Testis (tissue), 3 donors: ENCODE data around the gene FAM24A. TPM values are rescaled to one million over a fixed set of nuclear protein-coding genes. Genes with fewer than 3 reads are reported as not detected.
A peak's percentile ranks its signal among the peaks of the same experiment; 100 is the strongest.
"Not testable (repeated sequence)": the region's sequence is repeated elsewhere in the genome, so short reads cannot be mapped to it uniquely, and the experiment has no call there.

Source experiments
- DNase-seq: peaks from one replicate; pipeline ENCODE4 v3.0.0-alpha.2; 2019
- H3K27ac ChIP-seq, 2 donors: fragments of 200-600 bp; sonication (generic); one replicate each; pipeline ENCODE4 v1.5.1; 2019
- H3K27me3 ChIP-seq: fragments of 200-600 bp; sonication (generic); one replicate; pipeline ENCODE4 v1.5.1; 2019
- H3K36me3 ChIP-seq: fragments of 200-600 bp; sonication (generic); one replicate; pipeline ENCODE4 v1.5.1; 2017; ENCODE audit warnings: low read depth; ENCODE audit errors: missing control alignments
- H3K4me1 ChIP-seq: fragments of 200-600 bp; sonication (generic); one replicate; pipeline ENCODE4 v1.5.1; 2019
- H3K4me3 ChIP-seq, 2 donors: fragments of 200-600 bp; sonication (generic); one replicate each; pipeline ENCODE4 v1.5.1; 2017 to 2019
- H3K9me3 ChIP-seq: fragments of 200-600 bp; sonication (generic); one replicate; pipeline ENCODE4 v1.5.1; 2017
- POLR2A ChIP-seq: fragments of 450-650 bp; IDR thresholded peaks from one replicate; pipeline ENCODE4 v1.6.1; 2017; ENCODE audit warnings: antibody characterized with exemption, mild to moderate bottlenecking, moderate library complexity
- WGBS, 2 donors: methylation state at CpG; one replicate each; pipeline ENCODE4 v1.1.5; 2018; 5-methylcytosine and 5-hydroxymethylcytosine counted together
- intact Hi-C: fragments of 100-400 bp; cut with DNase I; formaldehyde crosslinking; loops from one replicate; pipeline ENCODE4 v1.15.1; 2023; ENCODE audit warnings: low total_unique reads
- polyA plus RNA-seq: library from polyadenylated mRNA; stranded (reverse); fragments of 350-450 nt; fragmentation: Illumina TruSeq; extraction: RNeasy Lipid Tissue Mini Kit (QIAGEN cat#74804); gene quantifications from one replicate; pipeline ENCODE4 v1.2.3, GENCODE V29; 2014; ENCODE audit warnings: low read depth, low replicate concordance; ENCODE audit not compliant: insufficient read depth
- total RNA-seq, 2 donors: library from RNA; depleted of rRNA; stranded (reverse); fragments of >200 nt; gene quantifications; one replicate each; pipeline ENCODE4 v1.2.3, GENCODE V29; 2016
- TF ChIP-seq, protein P1 (sequence below), 3 experiments: fragments of 450-650 bp in 2 of 3; fragments of 200-600 bp in 1 of 3; sonication (generic) in 1 of 3; IDR thresholded peaks; one replicate each; pipeline ENCODE4 v1.5.1; 2016 to 2019; ENCODE audit warnings: antibody characterized with exemption in 3 of 3, mild to moderate bottlenecking in 2 of 3, moderate library complexity in 1 of 3

FAM24A gene
- total and polyA plus RNA-seq, 3 donors from 2014 or later: 6.1 to 27.2 (median 7.6) TPM

GRCh38 chr10:122884166-122884565, 26.2 kb upstream of the FAM24A start:
- Histone ChIP-seq H3K27ac (no peak overlapping the region), H3K4me1 (peaks cover 3% of the 10 kb centered on the region), H3K9me3 (no peaks in the 10 kb centered on the region), H3K36me3 (no peaks in the 10 kb centered on the region), H3K4me3 (no peak overlapping the region), H3K27me3 (no peaks in the 10 kb centered on the region)
- 94 to 100% methylated on average over 1 of the region's 1 CpG for WGBS, 2 donors
- no peak for DNase-seq
- intact Hi-C loops: no loop called here
- no peak for TF ChIP-seq POLR2A
- TF ChIP-seq, protein P1, sequence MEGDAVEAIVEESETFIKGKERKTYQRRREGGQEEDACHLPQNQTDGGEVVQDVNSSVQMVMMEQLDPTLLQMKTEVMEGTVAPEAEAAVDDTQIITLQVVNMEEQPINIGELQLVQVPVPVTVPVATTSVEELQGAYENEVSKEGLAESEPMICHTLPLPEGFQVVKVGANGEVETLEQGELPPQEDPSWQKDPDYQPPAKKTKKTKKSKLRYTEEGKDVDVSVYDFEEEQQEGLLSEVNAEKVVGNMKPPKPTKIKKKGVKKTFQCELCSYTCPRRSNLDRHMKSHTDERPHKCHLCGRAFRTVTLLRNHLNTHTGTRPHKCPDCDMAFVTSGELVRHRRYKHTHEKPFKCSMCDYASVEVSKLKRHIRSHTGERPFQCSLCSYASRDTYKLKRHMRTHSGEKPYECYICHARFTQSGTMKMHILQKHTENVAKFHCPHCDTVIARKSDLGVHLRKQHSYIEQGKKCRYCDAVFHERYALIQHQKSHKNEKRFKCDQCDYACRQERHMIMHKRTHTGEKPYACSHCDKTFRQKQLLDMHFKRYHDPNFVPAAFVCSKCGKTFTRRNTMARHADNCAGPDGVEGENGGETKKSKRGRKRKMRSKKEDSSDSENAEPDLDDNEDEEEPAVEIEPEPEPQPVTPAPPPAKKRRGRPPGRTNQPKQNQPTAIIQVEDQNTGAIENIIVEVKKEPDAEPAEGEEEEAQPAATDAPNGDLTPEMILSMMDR (IDR thresholded peaks at IDR 0.05): no peak

GRCh38 chr10:122894261-122894944, 16.0 kb upstream of the FAM24A start:
- intact Hi-C loops: no loop called here

GRCh38 chr10:122903861-122904260, 6.5 kb upstream of the FAM24A start:
- intact Hi-C loops, H3K36me3 ChIP-seq, H3K27ac ChIP-seq, H3K9me3 ChIP-seq, H3K4me3 ChIP-seq, H3K4me1 ChIP-seq, H3K27me3 ChIP-seq, DNase-seq: not testable (repeated sequence)
- 57 to 70% methylated on average over 4 of the region's 4 CpGs for WGBS, 2 donors

More at GRCh38 chr10:122894261-122894944, 16.0 kb upstream of the FAM24A start:
- Histone ChIP-seq H3K36me3 (no peaks in the 10 kb centered on the region), H3K9me3 (no peaks in the 10 kb centered on the region), H3K4me3 (no peak overlapping the region), H3K27me3 (no peaks in the 10 kb centered on the region), H3K27ac (no peak overlapping the region), H3K4me1 (no peaks in the 10 kb centered on the region)
- WGBS, 2 donors: 84 to 91% methylated on average over 5 of the region's 5 CpGs
- no peak for DNase-seq
- TF ChIP-seq, protein P1 (IDR thresholded peaks at IDR 0.05): no peak
- no peak for TF ChIP-seq POLR2A

- Histone ChIP-seq H3K4me3 (no peak overlapping the region), H3K9me3 (no peaks in the 10 kb centered on the region), H3K36me3 (no peaks in the 10 kb centered on the region), H3K4me1 (no peaks in the 10 kb centered on the region), H3K27ac (no peak overlapping the region), H3K27me3 (no peaks in the 10 kb centered on the region)
- 0 to 23% methylated on average over 2 to 5 of the region's 5 CpGs for WGBS, 2 donors
- no peak for TF ChIP-seq POLR2A
- TF ChIP-seq, protein P1 (IDR thresholded peaks at IDR 0.05): no peak
- peak; percentile 68 for DNase-seq
- intact Hi-C loops: no loop called here
Observed at GRCh38 chr10:122911889-122912484, 1.6 kb downstream of the FAM24A start.

- Histone ChIP-seq H3K4me3 (no peak overlapping the region), H3K27ac (no peak overlapping the region), H3K36me3 (no peaks in the 10 kb centered on the region), H3K4me1 (no peaks in the 10 kb centered on the region), H3K9me3 (no peaks in the 10 kb centered on the region), H3K27me3 (no peaks in the 10 kb centered on the region)
- TF ChIP-seq POLR2A: no peak
- TF ChIP-seq, protein P1 (IDR thresholded peaks at IDR 0.05): no peak
- intact Hi-C loops: no loop called here
- DNase-seq: no peak
- WGBS, 2 donors: 80 to 88% methylated on average over 1 to 2 of the region's 2 CpGs
Observed at GRCh38 chr10:122915700-122916099, 5.3 kb downstream of the FAM24A start.
